Prostate gland (tissue), 2 donors: Measurements from ENCODE around the gene NKAPL. TPM values are rescaled to one million over a fixed set of nuclear protein-coding genes. Genes with fewer than 3 reads are reported as not detected.

Experiments
- DNase-seq: peaks from one replicate; pipeline ENCODE4 v3.0.0-alpha.2; 2019; ENCODE audit warnings: low spot score
- H3K27ac ChIP-seq, 2 donors: fragments of 200-600 bp; sonication (generic); 2 replicates each; pipeline ENCODE4 v1.5.1; 2017 to 2019
- H3K27me3 ChIP-seq: fragments of 200-600 bp; sonication (generic); replicated peaks from 2 replicates; pipeline ENCODE4 v1.5.1; 2019; ENCODE audit not compliant: insufficient read depth
- H3K36me3 ChIP-seq, 2 donors: fragments of 200-600 bp; sonication (generic); 1 replicate in 1 of 2; 2 replicates in 1 of 2; pipeline versions ENCODE4 v1.5.1 to v1.8.1; 2017 to 2019
- H3K4me1 ChIP-seq: fragments of 200-600 bp; sonication (generic); replicated peaks from 2 replicates; pipeline ENCODE4 v1.5.1; 2019
- H3K4me3 ChIP-seq, 2 donors: fragments of 200-600 bp; sonication (generic); 2 replicates each; pipeline ENCODE4 v1.5.1; 2017 to 2019
- H3K9me3 ChIP-seq: fragments of 200-600 bp; sonication (generic); 2 replicates; pipeline ENCODE4 v1.5.1; 2017
- POLR2A ChIP-seq: fragments of 450-650 bp; IDR thresholded peaks from one replicate; pipeline ENCODE4 v1.6.1; 2016; ENCODE audit warnings: antibody characterized with exemption, mild to moderate bottlenecking
- POLR2AphosphoS5 ChIP-seq: sonication (generic); formaldehyde crosslinking; IDR thresholded peaks from one replicate; pipeline ENCODE4 v1.6.1; 2017; ENCODE audit warnings: antibody characterized with exemption
- WGBS: methylation state at CpG from one replicate; pipeline ENCODE4 v1.1.5; 2018; 5-methylcytosine and 5-hydroxymethylcytosine counted together
- intact Hi-C: fragments of 100-400 bp; cut with DNase I; formaldehyde crosslinking; loops from one replicate; pipeline ENCODE4 v1.14.2; 2022
- total RNA-seq, 2 donors: library from RNA; depleted of rRNA; stranded (reverse); fragments of >200 nt; gene quantifications; one replicate each; pipeline ENCODE4 v1.1.0, GENCODE V29; 2016
- TF ChIP-seq, protein P1 (sequence below), 4 experiments: fragments of 200-600 bp in 2 of 4; fragments of 450-650 bp in 2 of 4; sonication (generic) in 2 of 4; IDR thresholded peaks; 1 replicate in 3 of 4; 2 replicates in 1 of 4; pipeline ENCODE4 v1.5.1; 2016 to 2019; ENCODE audit warnings: antibody characterized with exemption in 4 of 4, mild to moderate bottlenecking in 2 of 4, moderate library complexity in 2 of 4

NKAPL gene
- total RNA-seq, 2 donors from 2014 or later: 0.14 to 3.9 TPM

- no peak for DNase-seq
- intact Hi-C loops: no loop called here
These were observed 26.3 kb upstream of the NKAPL start for GRCh38 chr6:28232785-28233184.

GRCh38 chr6:28235912-28236452, 23.1 kb upstream of the NKAPL start:
- H3K36me3 ChIP-seq: no peaks in the 10 kb centered on the region
- intact Hi-C loops: no loop called here
- H3K27me3 ChIP-seq: no peaks in the 10 kb centered on the region
- H3K9me3 ChIP-seq: no peaks in the 10 kb centered on the region
- WGBS: 87% methylated on average over 3 of the region's 3 CpGs
- H3K4me1 ChIP-seq: no peaks in the 10 kb centered on the region
- TF ChIP-seq POLR2AphosphoS5: no peak
- TF ChIP-seq, protein P1, sequence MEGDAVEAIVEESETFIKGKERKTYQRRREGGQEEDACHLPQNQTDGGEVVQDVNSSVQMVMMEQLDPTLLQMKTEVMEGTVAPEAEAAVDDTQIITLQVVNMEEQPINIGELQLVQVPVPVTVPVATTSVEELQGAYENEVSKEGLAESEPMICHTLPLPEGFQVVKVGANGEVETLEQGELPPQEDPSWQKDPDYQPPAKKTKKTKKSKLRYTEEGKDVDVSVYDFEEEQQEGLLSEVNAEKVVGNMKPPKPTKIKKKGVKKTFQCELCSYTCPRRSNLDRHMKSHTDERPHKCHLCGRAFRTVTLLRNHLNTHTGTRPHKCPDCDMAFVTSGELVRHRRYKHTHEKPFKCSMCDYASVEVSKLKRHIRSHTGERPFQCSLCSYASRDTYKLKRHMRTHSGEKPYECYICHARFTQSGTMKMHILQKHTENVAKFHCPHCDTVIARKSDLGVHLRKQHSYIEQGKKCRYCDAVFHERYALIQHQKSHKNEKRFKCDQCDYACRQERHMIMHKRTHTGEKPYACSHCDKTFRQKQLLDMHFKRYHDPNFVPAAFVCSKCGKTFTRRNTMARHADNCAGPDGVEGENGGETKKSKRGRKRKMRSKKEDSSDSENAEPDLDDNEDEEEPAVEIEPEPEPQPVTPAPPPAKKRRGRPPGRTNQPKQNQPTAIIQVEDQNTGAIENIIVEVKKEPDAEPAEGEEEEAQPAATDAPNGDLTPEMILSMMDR (IDR thresholded peaks at IDR 0.05): no peak
- no peak for TF ChIP-seq POLR2A
- no peak overlapping the region for H3K27ac ChIP-seq
- no peak for DNase-seq
- no peak overlapping the region for H3K4me3 ChIP-seq

More at GRCh38 chr6:28232785-28233184, 26.3 kb upstream of the NKAPL start:
- Histone ChIP-seq H3K4me3 (no peak overlapping the region), H3K9me3 (no peaks in the 10 kb centered on the region), H3K27ac (no peak overlapping the region), H3K4me1 (no peaks in the 10 kb centered on the region), H3K27me3 (no peaks in the 10 kb centered on the region), H3K36me3 (no peaks in the 10 kb centered on the region)
- TF ChIP-seq, protein P1 (IDR thresholded peaks at IDR 0.05): no peak
- TF ChIP-seq POLR2AphosphoS5: no peak
- TF ChIP-seq POLR2A: no peak
- 94% methylated on average over 11 of the region's 11 CpGs for WGBS

- TF ChIP-seq POLR2A (no peak), POLR2AphosphoS5 (no peak)
- TF ChIP-seq, protein P1 (IDR thresholded peaks at IDR 0.05): no peak
- WGBS: 73% methylated on average over 1 of the region's 1 CpG
- intact Hi-C loops: no loop called here
These were observed 19.5 kb upstream of the NKAPL start for GRCh38 chr6:28239636-28240035.

GRCh38 chr6:28240471-28240870, 18.6 kb upstream of the NKAPL start:
- no peak for DNase-seq
- H3K27ac ChIP-seq: no peak overlapping the region
- peaks cover 0 to 2% of the 10 kb centered on the region in 2 donors for H3K36me3 ChIP-seq
- H3K9me3 ChIP-seq: no peaks in the 10 kb centered on the region
- intact Hi-C loops: no loop called here
- TF ChIP-seq, protein P1 (IDR thresholded peaks at IDR 0.05): no peak
- TF ChIP-seq POLR2AphosphoS5: no peak
- no peak for TF ChIP-seq POLR2A
- WGBS: 93% methylated on average over 1 of the region's 1 CpG
- H3K4me3 ChIP-seq: no peak overlapping the region
- H3K4me1 ChIP-seq: no peaks in the 10 kb centered on the region
- no peaks in the 10 kb centered on the region for H3K27me3 ChIP-seq

More at GRCh38 chr6:28239636-28240035, 19.5 kb upstream of the NKAPL start:
- Histone ChIP-seq H3K4me3 (no peak overlapping the region), H3K27ac (no peak overlapping the region), H3K9me3 (no peaks in the 10 kb centered on the region), H3K4me1 (no peaks in the 10 kb centered on the region), H3K27me3 (no peaks in the 10 kb centered on the region), H3K36me3 (no peaks in the 10 kb centered on the region)
- DNase-seq: no peak

- TF ChIP-seq, protein P1 (IDR thresholded peaks at IDR 0.05): no peak
- no peak for TF ChIP-seq POLR2AphosphoS5
- no peak for TF ChIP-seq POLR2A
- Histone ChIP-seq H3K9me3 (no peaks in the 10 kb centered on the region), H3K4me1 (no peaks in the 10 kb centered on the region), H3K27me3 (no peaks in the 10 kb centered on the region), H3K27ac (no peak overlapping the region), H3K4me3 (no peak overlapping the region), H3K36me3 (peaks cover 0 to 6% of the 10 kb centered on the region in 2 donors)
- no peak for DNase-seq
- WGBS: 88% methylated on average over 3 of the region's 3 CpGs
- intact Hi-C loops: no loop called here
These were observed 15.2 kb upstream of the NKAPL start for GRCh38 chr6:28243946-28244345.
